ENCODE measurements around the gene KMT2B.

GRCh38 chr19:35746531-35746930 lies 28.7 kb downstream of the KMT2B start:
- TF ChIP-seq POLR2A (IDR thresholded peaks at IDR 0.05) (no peak), CTCF (IDR thresholded peaks at IDR 0.05) (no peak)
